HG03565 (cell line): ENCODE measurements around the gene RUNX1.

Experiments used
- ATAC-seq: cut with Tn5 transposase; IDR thresholded peaks from one replicate; pipeline ENCODE4 v1.9.1; 2021; ENCODE audit warnings: mild to moderate bottlenecking, moderate library complexity; ENCODE audit not compliant: unreplicated experiment

RUNX1 gene

GRCh38 chr21:34949499-34949898 lies 99.6 kb downstream of the RUNX1 start:
- ATAC-seq = no peak

DNA sequence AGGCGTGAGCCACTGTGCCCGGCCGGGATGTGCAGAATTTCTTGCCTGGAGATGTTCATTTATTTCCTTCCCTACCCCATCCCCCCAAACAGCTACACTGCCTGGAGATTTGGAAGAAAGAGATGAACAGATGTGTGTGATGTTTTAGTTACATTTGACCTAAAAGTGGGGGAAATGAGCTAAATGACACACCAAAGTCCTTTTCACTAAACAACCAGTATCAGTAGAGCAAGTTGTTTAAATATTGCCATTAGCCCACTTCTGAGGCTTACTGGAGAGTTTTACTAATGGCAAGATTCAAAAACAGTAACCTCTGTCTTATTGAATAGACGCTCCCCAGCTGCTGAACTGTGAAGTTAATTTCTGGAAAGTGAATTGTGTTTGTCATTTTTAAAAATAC lies 100.1 kb downstream of the RUNX1 start:
- ATAC-seq = no peak

GRCh38 chr21:34948157-34948556 lies 100.9 kb downstream of the RUNX1 start:
- no peak for ATAC-seq

- no peak for ATAC-seq
These were observed 102.1 kb downstream of the RUNX1 start for GRCh38 chr21:34946916-34947534.

DNA sequence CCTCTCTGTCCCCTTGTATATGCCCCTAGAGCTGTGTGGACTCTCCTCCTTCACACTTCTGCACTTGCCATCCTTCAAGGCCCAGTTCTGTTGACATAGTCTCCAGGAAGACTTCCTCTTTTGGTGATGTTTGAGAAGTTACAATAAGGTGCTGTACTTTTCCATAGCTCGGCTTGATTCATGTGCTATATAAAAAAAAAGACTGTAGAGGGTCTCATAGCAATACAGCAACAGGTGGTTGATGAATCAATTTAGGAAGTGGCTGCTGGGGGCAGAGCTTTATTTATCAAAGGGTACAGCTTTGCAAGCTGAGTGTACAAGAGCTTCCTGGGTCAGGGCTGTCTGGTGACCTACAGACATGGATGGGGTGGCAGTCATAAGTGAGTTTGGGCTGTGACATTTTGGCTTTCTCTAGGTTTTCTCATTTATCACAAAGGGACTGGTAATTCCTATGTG lies 102.7 kb downstream of the RUNX1 start:
- ATAC-seq = no peak

DNA sequence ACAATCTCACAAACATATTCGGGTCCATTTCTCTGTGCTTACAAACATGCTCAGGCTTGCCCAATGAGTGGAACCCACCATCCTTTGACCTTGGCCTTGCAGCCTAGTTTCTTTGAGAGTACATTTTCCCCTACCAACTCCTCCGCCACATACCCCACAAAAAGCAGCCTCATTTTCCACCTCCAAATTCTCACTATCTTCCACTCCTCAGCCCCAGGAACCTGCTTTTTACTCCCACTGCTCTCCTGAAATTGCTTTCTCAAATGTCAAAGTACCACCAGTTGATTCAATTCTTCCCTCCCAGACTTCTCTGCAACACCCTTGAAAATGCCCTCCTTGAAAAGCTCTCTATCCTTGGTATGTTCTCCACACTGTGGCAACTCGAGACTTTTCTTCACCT lies 103.8 kb downstream of the RUNX1 start:
- ATAC-seq = no peak

GRCh38 chr21:34944015-34944755 lies 104.9 kb downstream of the RUNX1 start:
- no peak for ATAC-seq

DNA sequence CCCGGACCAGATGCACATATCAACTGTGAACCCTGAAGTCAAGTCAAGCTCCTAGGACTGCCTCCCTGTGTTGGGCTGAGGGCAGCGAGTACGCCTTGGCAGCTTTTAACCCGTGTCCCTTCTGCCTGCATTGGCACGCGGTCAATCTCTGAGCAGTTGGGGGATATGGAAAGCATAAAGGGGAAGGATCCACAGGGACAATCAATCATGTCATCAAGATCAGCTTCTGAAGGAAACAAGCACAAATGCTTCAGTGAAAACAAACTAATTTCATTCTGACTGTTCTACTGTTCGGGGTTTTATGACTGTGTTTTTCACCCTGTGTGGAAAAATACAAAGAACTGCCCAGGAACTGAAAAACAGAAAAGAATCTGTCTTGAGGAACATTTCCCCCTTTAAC lies 106.2 kb downstream of the RUNX1 start:
- no peak for ATAC-seq

- ATAC-seq = no peak
These were observed 107.9 kb downstream of the RUNX1 start for GRCh38 chr21:34941162-34941561.

GRCh38 chr21:34939673-34940331 lies 109.3 kb downstream of the RUNX1 start:
- no peak for ATAC-seq

GRCh38 chr21:34938089-34938764 lies 110.9 kb downstream of the RUNX1 start:
- ATAC-seq = no peak

DNA sequence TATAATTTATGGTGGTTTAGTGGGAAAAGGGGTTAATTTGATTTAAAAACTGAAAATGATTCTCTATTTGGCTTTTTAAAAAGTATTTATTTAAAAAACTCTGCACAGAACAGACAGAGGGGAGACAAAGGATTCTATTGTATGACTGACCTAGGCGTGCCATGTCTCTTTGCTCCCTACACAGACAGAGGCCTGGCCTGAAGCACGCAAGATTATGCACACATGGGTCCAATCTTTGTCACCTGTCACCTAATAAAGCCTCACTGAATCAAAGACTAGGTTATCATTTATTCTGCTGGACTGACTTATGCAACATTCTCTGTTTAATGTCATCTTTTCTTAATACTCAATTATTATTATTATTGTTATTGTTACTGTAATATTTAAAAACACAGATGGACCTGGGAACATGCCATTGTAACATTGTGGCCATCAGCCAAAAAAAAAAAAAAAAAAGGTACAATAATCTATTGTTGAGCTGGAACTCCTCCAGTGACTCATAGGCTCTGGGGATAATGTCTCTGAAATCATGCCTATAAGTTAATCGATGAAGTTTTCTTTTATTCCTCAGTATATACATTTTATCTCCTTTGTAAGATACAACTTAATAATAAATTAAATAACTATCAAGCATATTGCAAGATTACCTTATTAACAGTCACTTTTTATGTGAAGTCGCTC lies 112.1 kb downstream of the RUNX1 start:
- no peak for ATAC-seq

- ATAC-seq = no peak
These were observed 112.7 kb downstream of the RUNX1 start for GRCh38 chr21:34936371-34936789.

- no peak for ATAC-seq
These were observed 113.2 kb downstream of the RUNX1 start for GRCh38 chr21:34935898-34936297.

DNA sequence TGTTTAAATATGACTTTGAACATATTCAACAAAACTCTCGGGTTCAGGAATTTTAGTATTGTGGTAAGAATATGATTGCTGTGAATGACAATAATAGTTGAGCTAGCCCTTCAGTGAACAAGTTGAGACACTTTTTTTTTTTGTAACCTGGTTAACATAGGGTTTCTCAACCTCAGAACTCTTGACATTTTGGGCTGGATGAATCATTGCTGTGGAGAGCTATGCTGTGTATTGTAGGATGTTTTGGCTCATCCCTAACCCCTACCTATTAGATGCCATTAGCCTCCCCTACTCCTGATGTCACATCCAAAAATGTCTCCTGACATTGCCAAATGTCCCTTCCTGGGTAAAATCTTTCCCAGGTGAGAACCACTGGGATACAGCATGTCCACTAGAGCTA lies 113.7 kb downstream of the RUNX1 start:
- no peak for ATAC-seq

- no peak for ATAC-seq
These were observed 114.8 kb downstream of the RUNX1 start for GRCh38 chr21:34934350-34934749.

GRCh38 chr21:34933609-34934335 lies 115.3 kb downstream of the RUNX1 start:
- ATAC-seq = peak; percentile 51

DNA sequence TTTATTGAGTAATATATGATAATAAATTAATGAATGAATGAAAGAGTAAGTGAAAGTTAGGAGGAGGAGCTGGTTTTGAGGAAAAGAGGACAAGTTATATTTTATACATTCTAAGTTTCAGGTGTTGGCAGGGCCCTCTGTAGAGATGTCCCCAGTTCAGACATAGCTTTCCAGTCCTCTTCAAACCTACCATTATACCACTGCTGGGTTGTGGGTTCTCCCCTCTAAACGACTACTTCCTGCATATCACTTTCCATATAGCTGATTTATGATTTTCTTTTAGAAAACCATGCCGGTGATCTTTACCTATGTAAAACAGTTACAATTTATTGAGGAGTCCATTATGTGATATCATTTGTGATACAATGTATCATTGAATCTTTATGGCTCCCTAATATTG lies 116.9 kb downstream of the RUNX1 start:
- ATAC-seq = no peak

GRCh38 chr21:34930971-34931370 lies 118.1 kb downstream of the RUNX1 start:
- ATAC-seq = no peak

DNA sequence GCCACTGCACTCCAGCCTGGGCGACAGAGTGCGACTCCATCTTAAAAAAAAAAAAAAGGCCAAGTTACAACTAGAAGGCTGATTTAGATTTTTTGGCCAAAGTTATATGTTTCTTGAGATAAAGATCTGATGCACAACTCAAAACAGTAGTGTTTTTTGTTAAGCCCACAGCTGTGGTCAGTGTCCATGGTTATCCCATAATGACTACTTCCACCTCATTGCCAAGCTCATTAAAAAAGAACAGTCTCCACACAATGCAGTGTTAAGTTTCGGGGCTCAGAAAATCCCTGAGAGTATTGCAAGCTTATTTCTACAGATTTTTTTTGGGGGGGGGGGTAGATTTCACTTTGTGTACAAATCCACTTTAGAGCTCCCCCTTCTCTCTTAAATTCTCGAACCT lies 120.5 kb downstream of the RUNX1 start:
- ATAC-seq = no peak
